ENCODE data around the gene PCCA. TPM values are rescaled to one million over a fixed set of nuclear protein-coding genes. Genes with fewer than 3 reads are reported as not detected.

The PCCA gene
- total and polyA plus RNA-seq, 2 of the 13 experiments (the other 11 are each of a cell fraction or from before 2014, with no cell fraction given): 15.0 to 32.2 TPM

GRCh38 chr13:100540621-100541020, 451.7 kb downstream of the PCCA start (continued):
- no peak for TF ChIP-seq SKIL (CRISPR knock-in tag; IDR thresholded peaks at IDR 0.05; ENCODE audit: borderline replicate concordance)
- TF ChIP-seq, protein P1, sequence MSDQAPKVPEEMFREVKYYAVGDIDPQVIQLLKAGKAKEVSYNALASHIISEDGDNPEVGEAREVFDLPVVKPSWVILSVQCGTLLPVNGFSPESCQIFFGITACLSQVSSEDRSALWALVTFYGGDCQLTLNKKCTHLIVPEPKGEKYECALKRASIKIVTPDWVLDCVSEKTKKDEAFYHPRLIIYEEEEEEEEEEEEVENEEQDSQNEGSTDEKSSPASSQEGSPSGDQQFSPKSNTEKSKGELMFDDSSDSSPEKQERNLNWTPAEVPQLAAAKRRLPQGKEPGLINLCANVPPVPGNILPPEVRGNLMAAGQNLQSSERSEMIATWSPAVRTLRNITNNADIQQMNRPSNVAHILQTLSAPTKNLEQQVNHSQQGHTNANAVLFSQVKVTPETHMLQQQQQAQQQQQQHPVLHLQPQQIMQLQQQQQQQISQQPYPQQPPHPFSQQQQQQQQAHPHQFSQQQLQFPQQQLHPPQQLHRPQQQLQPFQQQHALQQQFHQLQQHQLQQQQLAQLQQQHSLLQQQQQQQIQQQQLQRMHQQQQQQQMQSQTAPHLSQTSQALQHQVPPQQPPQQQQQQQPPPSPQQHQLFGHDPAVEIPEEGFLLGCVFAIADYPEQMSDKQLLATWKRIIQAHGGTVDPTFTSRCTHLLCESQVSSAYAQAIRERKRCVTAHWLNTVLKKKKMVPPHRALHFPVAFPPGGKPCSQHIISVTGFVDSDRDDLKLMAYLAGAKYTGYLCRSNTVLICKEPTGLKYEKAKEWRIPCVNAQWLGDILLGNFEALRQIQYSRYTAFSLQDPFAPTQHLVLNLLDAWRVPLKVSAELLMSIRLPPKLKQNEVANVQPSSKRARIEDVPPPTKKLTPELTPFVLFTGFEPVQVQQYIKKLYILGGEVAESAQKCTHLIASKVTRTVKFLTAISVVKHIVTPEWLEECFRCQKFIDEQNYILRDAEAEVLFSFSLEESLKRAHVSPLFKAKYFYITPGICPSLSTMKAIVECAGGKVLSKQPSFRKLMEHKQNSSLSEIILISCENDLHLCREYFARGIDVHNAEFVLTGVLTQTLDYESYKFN (CRISPR knock-in tag; conservative IDR thresholded peaks at IDR 0.05): no peak
- TF ChIP-seq, protein P2, sequence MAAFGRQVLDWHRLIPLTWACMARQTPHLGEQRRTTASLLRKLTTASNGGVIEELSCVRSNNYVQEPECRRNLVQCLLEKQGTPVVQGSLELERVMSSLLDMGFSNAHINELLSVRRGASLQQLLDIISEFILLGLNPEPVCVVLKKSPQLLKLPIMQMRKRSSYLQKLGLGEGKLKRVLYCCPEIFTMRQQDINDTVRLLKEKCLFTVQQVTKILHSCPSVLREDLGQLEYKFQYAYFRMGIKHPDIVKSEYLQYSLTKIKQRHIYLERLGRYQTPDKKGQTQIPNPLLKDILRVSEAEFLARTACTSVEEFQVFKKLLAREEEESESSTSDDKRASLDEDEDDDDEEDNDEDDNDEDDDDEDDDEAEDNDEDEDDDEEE (CRISPR knock-in tag; IDR thresholded peaks at IDR 0.05): no peak
- TF ChIP-seq, protein P3, sequence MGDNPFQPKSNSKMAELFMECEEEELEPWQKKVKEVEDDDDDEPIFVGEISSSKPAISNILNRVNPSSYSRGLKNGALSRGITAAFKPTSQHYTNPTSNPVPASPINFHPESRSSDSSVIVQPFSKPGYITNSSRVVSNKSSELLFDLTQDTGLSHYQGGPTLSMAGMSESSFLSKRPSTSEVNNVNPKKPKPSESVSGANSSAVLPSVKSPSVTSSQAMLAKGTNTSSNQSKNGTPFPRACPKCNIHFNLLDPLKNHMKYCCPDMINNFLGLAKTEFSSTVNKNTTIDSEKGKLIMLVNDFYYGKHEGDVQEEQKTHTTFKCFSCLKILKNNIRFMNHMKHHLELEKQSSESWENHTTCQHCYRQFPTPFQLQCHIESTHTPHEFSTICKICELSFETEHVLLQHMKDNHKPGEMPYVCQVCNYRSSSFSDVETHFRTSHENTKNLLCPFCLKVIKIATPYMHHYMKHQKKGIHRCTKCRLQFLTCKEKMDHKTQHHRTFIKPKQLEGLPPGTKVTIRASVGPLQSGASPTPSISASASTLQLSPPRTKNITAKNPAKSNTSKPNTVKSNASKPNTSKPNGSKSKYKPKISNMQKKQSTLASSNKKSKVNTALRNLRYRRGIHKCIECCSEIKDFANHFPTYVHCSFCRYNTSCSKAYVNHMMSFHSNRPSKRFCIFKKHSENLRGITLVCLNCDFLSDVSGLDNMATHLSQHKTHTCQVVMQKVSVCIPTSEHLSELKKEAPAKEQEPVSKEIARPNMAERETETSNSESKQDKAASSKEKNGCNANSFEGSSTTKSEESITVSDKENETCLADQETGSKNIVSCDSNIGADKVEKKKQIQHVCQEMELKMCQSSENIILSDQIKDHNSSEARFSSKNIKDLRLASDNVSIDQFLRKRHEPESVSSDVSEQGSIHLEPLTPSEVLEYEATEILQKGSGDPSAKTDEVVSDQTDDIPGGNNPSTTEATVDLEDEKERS (CRISPR knock-in tag; IDR thresholded peaks at IDR 0.05): no peak
- no peak for TF ChIP-seq PRMT3 (CRISPR knock-in tag; IDR thresholded peaks at IDR 0.05; ENCODE audit: borderline replicate concordance, low read depth)
- no peak for TF ChIP-seq ZNF101 (CRISPR knock-in tag; IDR thresholded peaks at IDR 0.05; ENCODE audit: borderline replicate concordance, low read depth)
